Panc1 (cell line): Measurements from ENCODE around the gene ARL15. TPM values are rescaled to one million over a fixed set of nuclear protein-coding genes. Genes with fewer than 3 reads are reported as not detected.
"Not testable (repeated sequence)": the region's sequence is repeated elsewhere in the genome, so short reads cannot be mapped to it uniquely, and the experiment has no call there.

Experiments
- ATAC-seq: fragments of 200-7000 bp; cut with Tn5 transposase; 2 replicates; pipeline ENCODE4 v1.9.1; 2020; ENCODE audit warnings: mild to moderate bottlenecking, moderate library complexity
- BruUV-seq: library from RNA; stranded (reverse); fragments of 400-500 nt; replicated peaks from 2 replicates; lab custom pipeline; 2021; lab: Mats Ljungman, UMichigan
- CTCF ChIA-PET: fragments of 300-600 bp; sonication (Branson Sonifier 250); formaldehyde crosslinking; loops from one replicate; lab custom pipeline; 2022; ENCODE audit warnings: antibody characterized with exemption; lab: Charles Lee
- POLR2A ChIA-PET: fragments of 300-600 bp; sonication (Branson Sonifier 250); formaldehyde crosslinking; loops from one replicate; lab custom pipeline; 2022; ENCODE audit warnings: antibody characterized with exemption; lab: Charles Lee
- DNase-seq: peaks from one replicate; pipeline ENCODE4 v3.0.0-alpha.2; 2010; ENCODE audit warnings: low read depth, low spot score
- H3K27ac ChIP-seq: 2 replicates; pipeline ENCODE4 v1.5.1; 2011; ENCODE audit warnings: mild to moderate bottlenecking, low read length, inconsistent platforms
- H3K27me3 ChIP-seq: fragments of 200-500 bp; sonication (Bioruptor generic); 2 replicates; pipeline ENCODE4 v1.6.0; 2014; ENCODE audit warnings: low read length, inconsistent platforms; ENCODE audit not compliant: control insufficient read depth, insufficient read depth
- H3K36me3 ChIP-seq: fragments of 200-500 bp; sonication (Bioruptor generic); 2 replicates; pipeline ENCODE4 v1.5.1; 2014; ENCODE audit warnings: inconsistent platforms, mild to moderate bottlenecking, low read length, moderate library complexity; ENCODE audit not compliant: control insufficient read depth, insufficient read depth
- H3K4me1 ChIP-seq: 2 replicates; pipeline ENCODE4 v1.5.1; 2011; ENCODE audit warnings: inconsistent platforms, mild to moderate bottlenecking, low read length, moderate library complexity; ENCODE audit not compliant: control insufficient read depth, insufficient read depth
- H3K4me3 ChIP-seq, 2 experiments: 2 replicates each; pipeline ENCODE4 v1.5.1; 2011 to 2012; ENCODE audit warnings: low read depth in 2 of 2, low read length in 2 of 2, mild to moderate bottlenecking in 2 of 2, inconsistent platforms in 1 of 2, moderate library complexity in 1 of 2
- H3K9me3 ChIP-seq: fragments of 200-500 bp; sonication (Bioruptor generic); 2 replicates; pipeline ENCODE4 v1.5.1; 2014; ENCODE audit warnings: low read depth, mild to moderate bottlenecking, inconsistent platforms, low read length, moderate library complexity; ENCODE audit not compliant: control insufficient read depth, insufficient read depth
- CTCF ChIP-seq: fragments of 450-650 bp; IDR thresholded peaks from 2 replicates; pipeline ENCODE4 v1.5.1; 2017; ENCODE audit warnings: mild to moderate bottlenecking
- POLR2AphosphoS5 ChIP-seq: IDR thresholded peaks from 2 replicates; pipeline ENCODE4 v1.6.1; 2012; ENCODE audit warnings: mild to moderate bottlenecking, low read depth, low read length, moderate library complexity
- REST ChIP-seq, 2 experiments: IDR thresholded peaks; 2 replicates each; pipeline ENCODE4 v1.6.1; 2011 to 2012; ENCODE audit warnings: low read depth in 2 of 2, control low read depth in 1 of 2, low read length in 1 of 2, mild to moderate bottlenecking in 1 of 2, moderate library complexity in 1 of 2; ENCODE audit not compliant: insufficient read depth in 1 of 2
- SIN3A ChIP-seq: IDR thresholded peaks from 2 replicates; pipeline ENCODE4 v1.6.1; 2012; ENCODE audit warnings: low read depth, mild to moderate bottlenecking, low read length, moderate library complexity, borderline replicate concordance; ENCODE audit not compliant: insufficient read depth
- TCF7L2 ChIP-seq: IDR thresholded peaks from 2 replicates; pipeline ENCODE4 v1.6.1; 2011; ENCODE audit warnings: mild to moderate bottlenecking, low read depth, low read length, inconsistent platforms
- in situ Hi-C: cut with HindIII; loops from 2 replicates; pipeline ENCODE4 v1.10.0; 2016; ENCODE audit warnings: low sequenced_read_pairs, low pct_unique_long_range_greater_than_20kb
- intact Hi-C: fragments of 100-400 bp; cut with micrococcal nuclease; formaldehyde crosslinking; loops from one replicate; pipeline ENCODE4 v1.10.0; 2022; ENCODE audit not compliant: unreplicated experiment
- total RNA-seq: library from RNA; stranded (reverse); gene quantifications from one replicate; pipeline ENCODE4 v1.2.1, GENCODE V29; 2021; ENCODE audit not compliant: unreplicated experiment

The ARL15 gene
- total RNA-seq, 1 experiment from 2014 or later: 16.5 TPM

GRCh38 chr5:53858700-53859456 lies 451.5 kb downstream of the ARL15 start:
- CTCF ChIA-PET: no interaction called here
- POLR2A ChIA-PET: no interaction called here
- no TSS peak for BruUV-seq
- Histone ChIP-seq H3K9me3 (no peaks in the 10 kb centered on the region), H3K4me1 (no peaks in the 10 kb centered on the region), H3K36me3 (no peaks in the 10 kb centered on the region), H3K4me3 (no peak overlapping the region), H3K27ac (no peak overlapping the region), H3K27me3 (no peaks in the 10 kb centered on the region)
- no peak for TF ChIP-seq POLR2AphosphoS5
- TF ChIP-seq TCF7L2: no peak
- TF ChIP-seq SIN3A: no peak
- no peak for TF ChIP-seq REST (IDR thresholded peaks at IDR 0.05; ENCODE audit: insufficient read depth in 1 of 2, low read depth in 2 of 2, low read length in 1 of 2)
- TF ChIP-seq CTCF: no peak
- in situ Hi-C loops (no loop called here), intact Hi-C loops (no loop called here)
- no peak for ATAC-seq
- DNase-seq: no peak

GRCh38 chr5:53856506-53856905 lies 453.9 kb downstream of the ARL15 start:
- H3K9me3 ChIP-seq: no peaks in the 10 kb centered on the region
- no peaks in the 10 kb centered on the region for H3K4me1 ChIP-seq
- ChIA-PET POLR2A (no interaction called here), CTCF (no interaction called here)
- no peaks in the 10 kb centered on the region for H3K27me3 ChIP-seq
- BruUV-seq: no TSS peak
- no peak overlapping the region for H3K27ac ChIP-seq
- TF ChIP-seq SIN3A (no peak), POLR2AphosphoS5 (no peak), TCF7L2 (no peak), CTCF (no peak), REST (IDR thresholded peaks at IDR 0.05; ENCODE audit: insufficient read depth in 1 of 2, low read depth in 2 of 2, low read length in 1 of 2) (no peak)
- DNase-seq (no peak), ATAC-seq (no peak)
- in situ Hi-C loops: no loop called here
- H3K4me3 ChIP-seq: no peak overlapping the region
- intact Hi-C loops: no loop called here
- H3K36me3 ChIP-seq: no peaks in the 10 kb centered on the region

- CTCF ChIA-PET: interaction anchor here (0.6 kb wide), 1 partner anchor 831 kb away, joined by 6 read pairs; no protein-coding TSS in a partner anchor
- ATAC-seq, in situ Hi-C loops: not testable (repeated sequence)
Measured at GRCh38 chr5:53836851-53837430, 473.4 kb downstream of the ARL15 start.

More at GRCh38 chr5:53836851-53837430, 473.4 kb downstream of the ARL15 start:
- DNase-seq, H3K4me1 ChIP-seq, H3K27me3 ChIP-seq, H3K36me3 ChIP-seq, H3K4me3 ChIP-seq, intact Hi-C loops, H3K9me3 ChIP-seq, H3K27ac ChIP-seq, BruUV-seq: not testable (repeated sequence)
- POLR2A ChIA-PET: interaction anchor here (0.6 kb wide), 1 partner anchor 269 kb away, joined by 3 read pairs; no protein-coding TSS in a partner anchor
